Measurements from ENCODE around the gene DOP1A.

The DOP1A gene

GRCh38 chr6:83167726-83168278, 100.3 kb downstream of the DOP1A start:
- DNase-seq (ENCODE audit: low read depth): no peak
- TF ChIP-seq, protein P1, sequence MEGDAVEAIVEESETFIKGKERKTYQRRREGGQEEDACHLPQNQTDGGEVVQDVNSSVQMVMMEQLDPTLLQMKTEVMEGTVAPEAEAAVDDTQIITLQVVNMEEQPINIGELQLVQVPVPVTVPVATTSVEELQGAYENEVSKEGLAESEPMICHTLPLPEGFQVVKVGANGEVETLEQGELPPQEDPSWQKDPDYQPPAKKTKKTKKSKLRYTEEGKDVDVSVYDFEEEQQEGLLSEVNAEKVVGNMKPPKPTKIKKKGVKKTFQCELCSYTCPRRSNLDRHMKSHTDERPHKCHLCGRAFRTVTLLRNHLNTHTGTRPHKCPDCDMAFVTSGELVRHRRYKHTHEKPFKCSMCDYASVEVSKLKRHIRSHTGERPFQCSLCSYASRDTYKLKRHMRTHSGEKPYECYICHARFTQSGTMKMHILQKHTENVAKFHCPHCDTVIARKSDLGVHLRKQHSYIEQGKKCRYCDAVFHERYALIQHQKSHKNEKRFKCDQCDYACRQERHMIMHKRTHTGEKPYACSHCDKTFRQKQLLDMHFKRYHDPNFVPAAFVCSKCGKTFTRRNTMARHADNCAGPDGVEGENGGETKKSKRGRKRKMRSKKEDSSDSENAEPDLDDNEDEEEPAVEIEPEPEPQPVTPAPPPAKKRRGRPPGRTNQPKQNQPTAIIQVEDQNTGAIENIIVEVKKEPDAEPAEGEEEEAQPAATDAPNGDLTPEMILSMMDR (conservative IDR thresholded peaks at IDR 0.05; ENCODE audit: low read depth, low read length): no peak
- H3K4me3 ChIP-seq (ENCODE audit: low read depth, low read length): no peak overlapping the region

GRCh38 chr6:83168556-83168955, 101.1 kb downstream of the DOP1A start:
- no peak overlapping the region for H3K4me3 ChIP-seq (ENCODE audit: low read depth, low read length)

DNA sequence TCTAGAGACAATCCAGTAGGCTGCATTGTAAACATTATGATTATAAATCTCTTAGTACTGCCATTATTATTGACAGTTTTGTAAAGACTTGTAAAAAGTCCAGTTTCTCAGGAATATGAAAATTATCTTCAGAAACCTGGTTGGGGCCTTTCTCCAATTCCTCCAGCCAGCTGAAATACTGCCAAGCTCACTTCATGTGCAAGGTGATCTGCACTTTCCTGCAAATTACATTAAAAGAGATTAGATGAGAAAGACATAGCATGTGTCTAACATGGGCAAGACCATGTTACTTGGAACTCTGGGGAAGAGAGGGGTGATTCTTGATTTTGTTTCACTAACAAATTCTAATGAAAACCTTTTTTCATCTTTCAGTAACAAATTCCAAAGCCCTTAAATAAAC, 101.6 kb downstream of the DOP1A start:
- no peak for DNase-seq (ENCODE audit: low read depth)
- H3K4me3 ChIP-seq (ENCODE audit: low read depth, low read length): no peak overlapping the region
- TF ChIP-seq, protein P1 (conservative IDR thresholded peaks at IDR 0.05; ENCODE audit: low read depth, low read length): no peak

More at GRCh38 chr6:83168556-83168955, 101.1 kb downstream of the DOP1A start:
- no peak for DNase-seq (ENCODE audit: low read depth)
- TF ChIP-seq, protein P1 (conservative IDR thresholded peaks at IDR 0.05; ENCODE audit: low read depth, low read length): no peak

DNA sequence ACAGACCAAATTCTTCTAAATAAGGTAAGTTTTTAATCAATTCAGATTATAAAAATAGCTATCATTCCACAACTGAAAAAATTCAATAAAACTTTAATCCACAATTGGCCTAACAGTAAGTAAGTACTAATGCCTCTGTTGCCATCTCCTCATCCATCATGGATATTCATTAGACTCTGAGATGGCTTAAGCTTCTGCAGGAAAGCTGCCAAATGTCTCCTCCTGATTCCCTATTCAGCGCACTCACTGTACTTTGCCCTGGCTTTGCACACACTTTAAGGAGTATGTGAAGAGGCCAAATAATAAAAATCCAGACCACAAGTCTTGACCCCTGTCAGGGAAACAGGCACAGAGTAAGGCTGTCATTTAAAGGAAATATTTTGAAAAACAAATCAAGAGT, 102.0 kb downstream of the DOP1A start:
- DNase-seq (ENCODE audit: low read depth): no peak
- H3K4me3 ChIP-seq (ENCODE audit: low read depth, low read length): no peak overlapping the region
- TF ChIP-seq, protein P1 (conservative IDR thresholded peaks at IDR 0.05; ENCODE audit: low read depth, low read length): no peak

GRCh38 chr6:83176246-83176645, 108.8 kb downstream of the DOP1A start:
- no peak for DNase-seq (ENCODE audit: low read depth)
- no peak overlapping the region for H3K4me3 ChIP-seq (ENCODE audit: low read depth, low read length)
- TF ChIP-seq, protein P1 (conservative IDR thresholded peaks at IDR 0.05; ENCODE audit: low read depth, low read length): no peak

DNA sequence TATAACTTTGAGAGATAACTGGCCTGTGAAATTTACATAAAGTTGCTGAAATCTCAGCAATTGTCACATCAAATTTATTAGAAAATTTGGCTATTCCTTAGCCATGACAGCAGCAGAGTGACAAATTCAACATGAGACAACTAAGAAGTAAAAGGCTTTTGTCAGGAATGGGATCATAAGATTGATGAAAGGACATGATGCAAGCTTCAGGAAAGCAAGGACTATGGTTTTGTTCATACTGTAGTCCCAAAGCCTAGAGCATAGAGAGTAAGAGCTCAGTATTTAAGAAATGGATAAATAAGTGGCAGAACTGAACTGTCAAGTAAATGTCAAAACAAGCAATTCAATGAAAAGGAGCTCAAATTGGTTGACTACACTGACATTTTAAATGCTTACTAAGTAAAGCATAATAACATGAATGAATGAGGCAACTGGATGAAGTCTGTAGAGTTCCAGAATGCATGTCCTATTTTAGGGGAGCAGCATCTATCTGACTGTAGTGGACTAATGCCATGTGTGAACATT, 113.0 kb downstream of the DOP1A start:
- TF ChIP-seq, protein P1 (conservative IDR thresholded peaks at IDR 0.05; ENCODE audit: low read depth, low read length): no peak
- H3K4me3 ChIP-seq (ENCODE audit: low read depth, low read length): no peak overlapping the region
- no peak for DNase-seq (ENCODE audit: low read depth)

- no peak overlapping the region for H3K4me3 ChIP-seq (ENCODE audit: low read depth, low read length)
- DNase-seq (ENCODE audit: low read depth): no peak
- TF ChIP-seq, protein P1 (conservative IDR thresholded peaks at IDR 0.05; ENCODE audit: low read depth, low read length): no peak
Observed at GRCh38 chr6:83182114-83182513, 114.6 kb downstream of the DOP1A start.

All from choroid plexus epithelial cell (primary cell).